NCI-H774 (cell line): ENCODE data around the gene CCDC182.

Source experiments
- DNase-seq: peaks from one replicate; lab custom pipeline; 2025; lab: John Stamatoyannopoulos, UW

Gene CCDC182

DNA sequence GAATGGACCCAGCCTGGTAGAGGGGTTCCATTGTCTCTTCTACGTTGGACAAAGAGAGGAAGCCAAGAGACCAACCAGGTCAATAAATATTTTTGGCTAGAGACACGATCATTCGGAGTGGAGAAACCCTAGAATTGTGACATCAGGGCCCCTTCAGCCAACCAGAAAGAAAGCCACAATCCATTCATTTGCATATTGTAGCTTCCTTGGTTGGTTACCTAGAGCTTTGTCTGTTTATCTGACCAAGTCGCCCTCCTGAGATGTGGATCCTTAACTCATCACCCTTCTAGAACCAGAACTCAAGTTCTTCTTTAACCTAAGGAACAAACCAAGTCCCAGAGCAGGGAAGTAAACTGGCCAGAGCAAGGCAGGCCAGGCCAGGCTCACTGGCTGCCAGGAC, at the start of gene CCDC182:
Gene CCDC182, minus strand, starts transcription at position 58 of the 400 bp plus-strand sequence. Its CDS starts 27 bp downstream, at position 31.
- DNase-seq: no peak

DNA sequence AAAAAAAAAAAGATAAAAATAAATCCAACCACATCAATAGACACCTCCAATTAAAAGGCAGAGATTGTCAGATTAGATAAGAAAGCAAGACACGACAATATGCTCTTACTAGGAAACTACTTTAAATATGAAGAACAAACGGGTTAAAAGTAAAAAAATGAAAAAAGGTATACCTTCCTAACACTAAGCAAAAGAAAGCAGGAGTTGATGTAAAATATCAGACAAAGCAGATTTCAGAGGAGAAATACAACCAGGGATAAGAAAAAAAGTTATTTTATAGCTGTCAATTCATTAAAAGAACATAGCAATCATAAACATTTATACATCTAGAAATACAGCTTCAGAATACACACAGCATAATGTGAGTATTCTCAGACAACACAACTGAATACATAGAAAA, 49.7 kb upstream of the CCDC182 start:
- DNase-seq: no peak

DNA sequence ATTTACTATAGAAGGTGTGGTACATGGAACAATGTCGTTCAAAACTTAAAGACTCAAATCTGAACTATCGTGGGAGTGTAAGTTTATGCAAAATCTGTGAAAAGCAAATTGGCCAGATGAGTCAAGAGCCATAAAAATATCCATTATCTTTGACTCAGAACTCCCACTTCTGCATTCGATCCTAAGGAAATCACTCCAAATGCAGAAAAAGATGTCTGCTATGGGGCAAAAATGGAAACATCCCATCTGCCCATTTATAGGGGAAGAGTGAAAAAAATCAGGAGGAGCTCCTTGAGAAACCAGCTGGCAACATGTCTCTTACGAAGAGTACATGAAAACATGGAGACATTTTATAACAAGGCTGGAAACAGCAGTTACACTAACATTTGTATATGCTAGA, 43.6 kb upstream of the CCDC182 start:
- no peak for DNase-seq

DNA sequence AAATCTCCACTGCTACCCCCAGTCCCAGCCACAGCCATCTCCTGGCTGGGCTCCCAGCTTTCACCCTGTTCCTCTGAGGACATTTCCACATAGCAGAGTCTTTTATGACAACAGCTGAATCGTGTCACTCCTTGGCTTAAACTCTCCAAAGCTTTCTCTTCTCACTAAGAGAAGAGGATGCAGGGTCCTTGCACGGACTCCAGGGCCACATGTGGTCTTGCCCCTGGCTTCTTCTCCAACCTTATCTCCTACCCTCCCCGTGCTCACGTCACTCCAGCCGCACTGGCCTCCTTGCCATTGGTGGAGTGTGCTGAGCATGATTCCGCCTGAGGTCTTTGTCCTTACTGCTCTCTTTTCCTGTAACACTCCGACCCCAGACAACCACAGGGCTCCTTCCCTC, 39.9 kb upstream of the CCDC182 start:
- DNase-seq: no peak

DNA sequence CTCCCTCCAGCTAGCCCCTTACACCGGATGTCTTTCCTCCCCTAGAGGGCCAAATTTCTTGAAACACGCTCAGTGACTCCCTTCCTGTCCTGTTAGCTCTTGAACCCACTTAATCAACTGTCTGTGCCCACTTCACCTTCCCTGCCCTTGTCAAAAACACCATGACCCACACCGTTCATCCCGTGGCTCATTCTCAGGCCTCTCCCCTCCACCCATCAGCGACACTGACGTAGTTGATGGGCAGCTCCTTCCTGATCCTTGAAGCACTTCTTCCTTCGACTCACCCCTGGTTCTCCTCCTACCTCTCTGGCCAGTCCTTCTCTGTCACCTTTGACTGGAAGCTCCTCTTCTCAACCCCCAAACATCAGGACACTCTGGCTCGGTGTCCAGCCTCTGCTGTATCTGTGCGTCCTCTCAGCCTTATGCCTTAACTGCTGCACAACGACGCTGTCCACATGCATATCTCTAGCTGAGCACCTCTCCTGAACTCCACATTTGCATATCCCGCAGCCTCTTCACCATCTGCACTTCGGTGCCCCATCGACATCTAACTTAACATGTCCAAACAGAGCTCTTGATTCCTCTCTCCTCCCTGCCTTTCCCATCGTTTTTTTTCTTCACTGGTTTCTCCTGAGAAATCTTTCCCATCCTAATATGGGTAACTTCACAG, 39.3 kb upstream of the CCDC182 start:
- DNase-seq: no peak

DNA sequence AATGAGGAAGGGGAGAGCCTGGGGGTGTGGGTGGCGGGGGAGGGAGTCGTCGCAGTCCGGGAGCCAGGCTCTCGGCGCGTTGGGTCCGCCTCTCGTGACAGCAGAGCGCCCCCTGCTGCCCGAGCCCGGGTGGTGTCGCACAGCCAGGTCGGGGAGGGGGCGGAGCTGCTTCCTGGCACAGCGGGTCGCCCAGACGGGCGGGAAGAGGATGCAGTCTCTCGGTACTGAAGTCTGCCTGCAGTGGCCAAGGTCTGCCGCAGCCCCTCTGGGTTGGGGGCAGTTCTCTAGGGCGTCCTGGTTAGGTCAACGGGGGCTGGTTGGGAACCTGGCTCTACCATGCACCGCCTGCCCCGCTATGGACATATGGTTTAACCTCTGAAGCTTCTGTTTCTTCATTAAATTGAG, 38.2 kb upstream of the CCDC182 start:
- DNase-seq: peak; percentile 78

DNA sequence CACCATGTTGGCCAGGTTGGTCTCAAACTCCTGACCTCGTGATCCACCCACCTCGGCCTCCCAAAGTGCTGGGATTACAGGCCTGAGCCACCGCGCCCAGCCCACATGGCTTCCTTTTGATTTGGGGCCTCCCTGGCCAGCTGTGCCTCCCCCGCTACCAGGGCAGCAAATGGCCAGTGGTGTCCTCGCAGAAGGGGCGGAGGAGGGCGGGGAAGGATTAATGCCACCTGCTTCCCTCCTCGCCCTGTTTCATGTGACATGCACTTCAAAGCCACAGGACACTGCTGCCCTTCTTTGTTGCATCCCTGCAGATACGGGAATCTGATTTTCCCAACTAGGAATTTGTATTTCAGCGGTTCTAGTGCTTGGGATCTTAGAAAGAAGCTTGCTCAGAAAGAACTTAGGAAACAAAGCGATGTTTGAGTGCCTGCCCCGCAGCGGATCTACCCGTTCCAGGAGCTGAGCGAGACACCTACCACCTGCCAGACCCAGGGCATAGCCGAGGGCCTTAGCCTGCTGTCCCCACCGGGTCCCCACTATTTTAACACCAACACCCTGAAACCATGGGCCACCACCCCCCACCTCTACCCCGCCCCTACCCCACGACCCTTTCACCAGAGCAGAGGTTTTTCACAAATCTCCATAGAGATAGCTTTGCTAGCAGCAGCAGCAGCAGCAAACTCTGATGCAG, 37.7 kb upstream of the CCDC182 start:
- DNase-seq: no peak

DNA sequence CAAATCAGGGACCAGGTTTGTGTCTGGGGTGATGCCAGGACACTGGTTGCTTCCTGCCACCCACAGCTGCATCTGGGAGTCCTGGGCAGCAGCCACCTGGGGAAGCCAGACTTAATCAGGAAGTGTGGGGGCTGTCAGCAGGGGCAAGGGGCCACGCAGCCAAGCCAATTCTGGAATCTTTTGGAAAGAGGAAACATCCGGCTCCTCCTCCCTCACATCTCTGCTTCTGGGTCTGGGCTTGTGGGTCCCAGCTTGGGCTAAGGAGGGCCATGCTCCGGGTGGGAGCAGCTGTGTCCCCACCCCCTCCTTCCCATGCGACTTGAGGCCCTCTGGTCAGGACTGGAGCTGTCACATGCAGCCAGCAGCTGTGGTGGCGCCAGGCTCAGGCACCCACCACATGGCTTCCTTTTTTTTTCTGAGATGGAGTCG, 37.0 kb upstream of the CCDC182 start:
- no peak for DNase-seq

DNA sequence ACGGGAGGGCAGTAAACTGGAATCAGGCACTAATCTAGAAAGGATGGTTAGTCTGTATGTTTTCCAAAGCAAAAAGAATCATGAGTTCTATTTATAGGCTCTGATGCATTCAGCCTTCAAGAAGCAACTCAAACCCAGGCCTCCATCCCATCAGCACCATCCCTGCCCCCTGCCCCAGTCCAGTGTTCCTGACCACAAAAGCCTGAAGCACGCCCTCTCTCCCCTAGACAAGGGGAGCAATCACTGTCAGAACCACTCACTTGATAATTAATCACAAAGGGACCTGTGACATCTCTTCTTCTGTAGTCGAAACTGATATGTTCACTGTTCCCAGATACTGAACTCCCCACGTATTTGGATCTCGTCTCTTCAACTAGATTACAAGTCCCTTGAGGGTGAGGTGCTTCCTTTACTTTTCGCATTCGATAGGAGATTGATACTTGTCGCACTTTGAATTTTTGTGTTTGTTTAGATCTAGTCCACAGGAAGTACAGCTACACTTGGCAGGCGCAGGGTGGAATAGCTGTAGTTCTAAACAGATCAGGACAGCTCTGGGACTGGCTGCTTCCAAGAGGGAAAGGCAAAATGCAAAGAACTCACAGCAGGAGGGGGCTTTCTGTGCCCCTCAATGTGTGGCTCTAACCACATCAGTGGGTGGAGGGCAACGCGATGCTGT, 36.4 kb upstream of the CCDC182 start:
- DNase-seq: no peak

DNA sequence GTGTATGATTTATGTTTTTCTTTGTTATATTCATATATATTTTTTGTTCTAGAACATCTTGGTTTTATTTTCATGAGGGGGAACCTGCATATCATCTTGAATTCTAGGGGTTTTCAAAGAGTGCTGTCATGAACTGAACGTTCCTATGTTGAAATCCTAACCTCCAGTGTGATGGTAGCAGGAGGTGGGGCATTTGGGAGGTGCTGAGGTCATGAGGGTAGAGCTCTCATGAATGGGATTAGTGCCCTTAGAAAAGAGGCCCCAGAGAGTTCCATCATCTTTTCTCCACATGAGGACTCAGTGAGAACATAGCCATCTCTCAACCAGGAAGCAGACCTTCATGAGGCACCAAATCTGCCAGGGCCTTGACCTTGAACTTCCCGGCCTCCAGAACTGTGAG, 34.6 kb upstream of the CCDC182 start:
- no peak for DNase-seq

DNA sequence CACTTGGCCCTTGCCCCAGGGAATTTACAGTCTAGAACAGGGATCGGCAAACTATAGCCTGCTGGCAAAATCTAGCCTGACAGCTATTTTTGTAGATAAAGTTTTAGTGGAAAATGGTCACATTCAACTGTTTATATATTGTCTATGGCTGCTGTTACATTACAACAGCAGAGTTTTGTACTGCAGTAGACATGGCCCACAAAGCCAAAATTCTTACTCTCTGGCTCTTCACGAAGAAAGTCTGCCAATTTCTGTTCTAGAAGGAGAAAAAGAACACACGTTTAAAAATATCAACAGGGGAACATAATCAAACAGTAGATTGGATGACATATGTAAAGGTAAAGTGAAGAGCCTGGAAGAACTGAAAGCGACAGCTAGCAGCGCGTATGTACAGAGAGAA, 33.2 kb upstream of the CCDC182 start:
- DNase-seq: no peak

DNA sequence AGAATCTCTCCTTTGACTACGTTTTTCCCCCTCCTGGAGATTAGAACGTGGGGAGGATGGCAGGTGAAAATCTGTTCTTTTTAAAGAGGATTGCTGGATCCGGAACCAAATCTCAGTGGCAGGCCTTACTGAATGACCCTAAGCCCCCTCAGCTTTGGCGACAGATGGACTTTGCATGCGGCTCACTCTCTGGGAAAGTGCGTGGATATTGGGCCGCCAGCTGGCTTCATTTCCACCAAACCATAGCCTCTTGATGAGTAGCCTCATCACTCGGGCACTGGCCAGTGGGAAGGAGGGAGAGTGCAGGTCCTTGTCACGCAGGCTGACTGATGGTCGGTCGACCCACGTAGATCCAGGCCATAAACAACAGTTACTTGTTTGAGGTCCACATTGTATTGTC, 31.3 kb upstream of the CCDC182 start:
- DNase-seq: no peak

DNA sequence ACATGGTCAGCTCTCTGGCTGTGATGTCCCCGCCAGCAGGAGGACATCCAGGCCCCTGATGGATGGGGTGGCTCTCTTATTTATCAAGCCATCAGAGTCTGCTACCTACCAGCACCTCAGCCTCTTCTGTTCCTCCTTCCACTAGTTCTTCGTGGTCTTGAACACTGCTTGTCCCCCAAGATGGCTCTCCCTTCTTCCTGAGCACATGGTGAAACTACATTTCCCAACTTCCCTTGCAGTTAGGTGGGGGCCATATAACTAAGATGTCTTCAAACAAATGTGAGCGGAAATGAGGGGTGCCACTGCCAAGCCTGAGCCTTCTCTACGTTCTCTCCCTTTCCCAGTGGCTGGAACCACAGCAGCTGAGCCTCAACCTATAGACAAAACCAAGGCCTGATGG, 29.8 kb upstream of the CCDC182 start:
- no peak for DNase-seq

DNA sequence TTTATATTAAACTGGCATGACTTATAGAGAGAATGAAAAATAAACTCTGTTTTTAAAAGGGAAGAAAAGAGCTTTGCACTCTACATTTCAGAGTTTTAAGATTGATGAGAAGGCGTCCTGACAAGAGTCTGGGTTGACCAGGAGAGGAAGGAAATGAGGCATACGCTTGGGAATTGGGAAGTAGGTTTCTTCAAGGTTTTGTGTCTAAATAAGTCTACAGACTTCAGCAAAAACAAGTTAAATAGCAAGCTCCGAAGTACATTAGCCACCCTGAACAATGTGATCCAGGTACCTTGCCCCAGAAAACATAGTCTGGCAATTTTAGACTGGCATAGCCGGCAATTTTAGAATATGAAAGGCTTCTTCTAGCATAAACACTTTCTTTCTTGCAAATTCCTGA, 28.5 kb upstream of the CCDC182 start:
- no peak for DNase-seq

DNA sequence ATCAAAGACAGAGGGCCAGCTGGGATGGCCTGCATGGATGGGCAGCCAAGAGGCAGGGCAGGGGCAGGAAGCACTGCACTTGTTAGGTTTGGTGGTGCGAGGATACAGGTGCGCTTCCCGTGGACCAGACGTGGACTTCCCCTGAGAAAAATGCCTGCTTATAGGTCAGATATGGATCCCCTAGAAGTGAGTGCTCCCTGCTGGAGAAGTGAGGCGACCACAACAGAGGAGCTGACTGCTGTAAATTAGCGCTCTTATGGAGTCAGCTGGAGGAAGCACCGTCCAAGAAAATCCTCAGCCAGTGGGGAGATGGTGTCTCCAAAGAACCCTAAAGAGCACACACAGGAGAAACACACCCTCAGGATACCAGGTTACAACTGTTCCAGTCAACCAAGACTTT, 27.7 kb upstream of the CCDC182 start:
- no peak for DNase-seq

DNA sequence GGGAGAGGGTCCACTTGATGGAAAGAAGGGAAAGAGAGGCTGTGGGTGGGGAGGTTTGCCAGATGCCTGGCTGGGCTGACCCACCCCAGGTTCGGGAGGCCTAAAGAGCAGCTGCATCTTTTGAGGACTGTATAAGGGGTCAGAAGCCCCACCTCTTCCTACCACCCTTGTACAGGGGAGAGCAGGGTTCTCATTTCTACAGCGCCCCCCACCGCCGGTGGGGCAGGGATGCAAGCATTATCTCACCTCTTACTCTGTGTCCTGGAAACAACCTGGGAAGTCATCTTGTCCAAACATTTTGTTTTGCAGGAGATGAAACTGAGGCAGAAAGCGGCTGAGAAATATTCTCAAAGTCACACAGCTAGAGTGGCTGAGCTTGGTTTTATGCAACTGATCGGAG, 22.5 kb upstream of the CCDC182 start:
- no peak for DNase-seq

DNA sequence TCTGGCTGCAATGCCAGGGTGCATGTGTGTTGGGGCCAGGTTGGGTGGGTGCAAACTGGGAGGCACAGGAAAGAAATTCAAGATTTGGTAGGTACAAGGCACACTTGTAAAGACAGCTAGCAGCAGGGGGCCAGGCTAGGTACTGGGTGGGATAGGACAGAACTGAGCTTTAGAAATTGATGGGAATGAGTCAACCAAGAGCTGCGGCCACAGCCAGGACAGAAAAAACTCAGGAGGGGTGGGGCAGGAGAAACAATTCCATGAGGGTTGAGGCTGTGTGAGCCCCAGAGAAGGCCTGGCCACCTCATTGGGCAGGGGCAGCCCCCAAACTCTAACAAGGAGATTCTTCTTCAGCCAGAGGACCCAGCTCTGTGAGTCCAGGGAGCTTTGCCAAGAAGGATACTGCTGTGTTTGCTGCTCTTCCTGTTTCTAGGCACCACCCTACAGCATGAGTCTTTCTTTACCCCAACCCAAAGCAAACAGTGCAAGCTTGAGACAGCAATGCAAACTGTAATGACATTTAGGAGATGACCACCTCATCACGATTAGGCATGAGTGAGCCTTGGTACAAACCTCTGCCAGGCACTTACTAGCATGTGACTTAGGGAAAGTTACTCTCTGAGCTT, 21.3 kb upstream of the CCDC182 start:
- no peak for DNase-seq

DNA sequence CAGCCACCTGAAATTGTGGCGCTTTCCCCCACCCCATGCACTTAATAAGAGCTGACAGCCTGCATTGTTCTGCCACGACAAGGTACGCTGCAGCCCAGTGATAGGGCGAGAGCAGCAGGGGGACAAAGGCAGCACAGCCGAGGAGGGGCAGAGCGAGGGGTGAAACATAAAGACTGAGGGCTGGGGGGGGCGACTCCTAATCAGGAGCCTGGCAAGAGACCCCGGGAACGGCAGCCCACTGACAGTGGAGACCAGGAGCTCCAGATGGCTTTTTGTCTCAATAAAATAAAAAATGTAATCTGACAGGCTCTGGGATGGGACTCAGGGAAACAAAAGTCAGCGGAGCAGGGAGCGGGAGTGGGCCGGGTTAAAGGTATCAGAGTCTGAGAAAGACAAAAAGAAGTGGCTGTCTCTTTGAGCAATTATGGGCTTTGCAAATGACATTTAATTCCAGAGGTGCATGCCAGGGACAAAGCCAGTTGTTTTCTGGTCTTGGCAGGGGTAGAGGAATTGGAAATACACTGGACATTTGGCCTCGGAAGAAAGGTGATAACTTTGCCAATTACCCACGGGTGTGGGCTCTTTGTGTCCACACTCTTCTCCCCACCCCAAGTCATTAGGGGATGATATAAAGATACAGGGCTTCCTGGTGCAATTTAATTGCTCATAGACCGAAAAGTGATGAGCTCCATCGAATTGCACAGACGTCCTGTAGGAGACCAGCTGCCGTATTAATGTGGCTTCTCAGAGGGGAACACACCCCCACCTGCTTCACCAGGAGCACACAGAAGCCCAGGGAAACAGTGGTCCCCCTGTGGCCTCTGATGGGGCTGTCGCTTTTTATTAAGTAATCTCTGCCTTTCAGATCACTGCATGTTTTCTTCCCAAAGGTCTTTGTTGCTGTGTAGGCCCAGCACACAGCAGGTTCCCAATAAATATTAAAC, 17.6 kb upstream of the CCDC182 start:
- no peak for DNase-seq

DNA sequence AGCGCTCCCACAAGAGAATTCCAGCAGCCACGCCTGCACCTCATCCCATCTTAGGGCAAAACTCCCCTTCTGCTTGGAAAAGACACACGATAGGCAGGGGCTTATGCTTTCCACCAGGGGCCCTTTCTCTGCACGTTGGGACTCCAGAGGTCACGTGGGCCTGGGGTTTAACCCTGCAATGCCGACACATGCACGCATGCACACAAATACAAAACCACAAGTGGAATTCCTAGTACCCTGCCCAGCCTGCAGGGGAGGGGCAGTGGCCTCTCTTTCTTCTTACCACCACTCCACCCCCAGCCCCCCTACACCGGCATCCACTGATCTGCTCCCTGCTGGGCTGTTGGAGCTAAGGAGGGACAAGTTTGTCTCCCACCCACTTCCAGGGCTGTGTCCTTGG, 16.8 kb upstream of the CCDC182 start:
- no peak for DNase-seq

DNA sequence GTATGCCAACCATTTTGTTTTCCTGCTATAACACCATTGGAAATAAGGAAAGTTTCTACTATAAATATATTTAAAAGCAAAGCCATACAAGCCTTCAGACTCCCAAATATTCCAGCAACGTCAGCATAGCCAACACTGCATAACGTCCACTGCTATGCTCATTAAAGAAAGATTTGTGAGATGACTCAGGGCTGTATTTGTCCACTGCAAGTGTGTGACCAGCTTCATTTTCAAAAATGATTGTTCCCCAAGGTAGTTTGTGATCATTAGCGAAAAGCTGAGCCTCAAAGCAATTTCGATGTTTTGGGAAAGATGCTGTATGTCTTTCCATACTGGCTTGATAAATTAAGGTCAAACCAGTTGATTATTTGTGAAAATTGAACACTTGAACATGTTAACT, 14.9 kb upstream of the CCDC182 start:
- DNase-seq: no peak

DNA sequence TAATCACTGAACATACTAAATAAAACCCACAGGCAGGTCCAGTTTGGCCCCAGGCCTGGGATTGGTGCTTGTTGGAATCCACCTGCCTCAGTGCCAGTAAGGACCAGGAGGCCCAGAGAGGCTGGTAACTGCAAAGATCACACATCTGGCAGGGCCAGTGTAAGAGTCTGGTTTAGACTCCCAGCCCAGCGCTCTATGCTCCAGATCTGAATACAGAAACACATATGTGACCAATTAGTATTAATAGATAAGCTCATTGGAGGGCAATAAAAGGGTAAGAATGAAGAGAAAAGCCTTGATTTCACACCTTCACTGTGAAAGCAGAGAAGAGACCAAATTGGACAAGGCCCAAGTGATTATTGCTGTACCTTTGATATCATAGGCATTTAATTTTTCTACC, 13.6 kb upstream of the CCDC182 start:
- DNase-seq: no peak

DNA sequence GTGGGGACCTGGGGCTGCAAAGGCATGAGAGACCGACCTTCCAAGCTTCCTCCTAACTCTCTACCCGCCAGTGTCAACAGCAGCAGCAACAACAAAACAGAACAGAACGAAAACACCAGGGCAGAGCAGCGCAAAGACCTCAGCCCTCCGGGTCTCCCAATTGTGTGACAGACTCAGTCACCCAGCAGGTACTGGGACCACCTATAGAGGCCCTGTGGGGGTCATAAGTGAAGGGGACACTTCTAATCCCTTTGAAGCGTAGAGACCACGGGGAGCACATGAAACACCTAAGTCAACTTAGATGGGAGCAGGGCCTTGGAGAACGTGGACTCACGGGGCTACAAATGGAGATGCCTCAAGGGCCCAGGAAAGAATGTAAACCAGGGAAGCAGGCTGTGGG, 12.6 kb upstream of the CCDC182 start:
- DNase-seq: no peak
